ENCODE measurements around the gene FIGLA.
"Not testable (repeated sequence)": the region's sequence is repeated elsewhere in the genome, so short reads cannot be mapped to it uniquely, and the experiment has no call there.

FIGLA gene

GRCh38 chr2:70743068-70743467 lies 47.4 kb downstream of the FIGLA start:
- DNase-seq = no peak

GRCh38 chr2:70739492-70739891 lies 51.0 kb downstream of the FIGLA start:
- DNase-seq = not testable (repeated sequence)

GRCh38 chr2:70738159-70738558 lies 52.3 kb downstream of the FIGLA start:
- no peak for DNase-seq

GRCh38 chr2:70735071-70735470 lies 55.4 kb downstream of the FIGLA start:
- DNase-seq = no peak

GRCh38 chr2:70733646-70734180 lies 56.7 kb downstream of the FIGLA start:
- DNase-seq = no peak

- DNase-seq = no peak
These were observed 57.4 kb downstream of the FIGLA start for GRCh38 chr2:70732766-70733645.

- no peak for DNase-seq
These were observed 59.7 kb downstream of the FIGLA start for GRCh38 chr2:70730730-70731129.

GRCh38 chr2:70729647-70730046 lies 60.8 kb downstream of the FIGLA start:
- no peak for DNase-seq

- no peak for DNase-seq
These were observed 62.3 kb downstream of the FIGLA start for GRCh38 chr2:70728128-70728527.

Measured in Kasumi-1 (cell line).